Measurements from ENCODE around the gene SLC30A3. TPM values are rescaled to one million over a fixed set of nuclear protein-coding genes. Genes with fewer than 3 reads are reported as not detected.

The SLC30A3 gene
- total and polyA plus RNA-seq, 2 of the 4 experiments (the other 2 are of a cell fraction), result 0.15 TPM; not detected in 1

DNA sequence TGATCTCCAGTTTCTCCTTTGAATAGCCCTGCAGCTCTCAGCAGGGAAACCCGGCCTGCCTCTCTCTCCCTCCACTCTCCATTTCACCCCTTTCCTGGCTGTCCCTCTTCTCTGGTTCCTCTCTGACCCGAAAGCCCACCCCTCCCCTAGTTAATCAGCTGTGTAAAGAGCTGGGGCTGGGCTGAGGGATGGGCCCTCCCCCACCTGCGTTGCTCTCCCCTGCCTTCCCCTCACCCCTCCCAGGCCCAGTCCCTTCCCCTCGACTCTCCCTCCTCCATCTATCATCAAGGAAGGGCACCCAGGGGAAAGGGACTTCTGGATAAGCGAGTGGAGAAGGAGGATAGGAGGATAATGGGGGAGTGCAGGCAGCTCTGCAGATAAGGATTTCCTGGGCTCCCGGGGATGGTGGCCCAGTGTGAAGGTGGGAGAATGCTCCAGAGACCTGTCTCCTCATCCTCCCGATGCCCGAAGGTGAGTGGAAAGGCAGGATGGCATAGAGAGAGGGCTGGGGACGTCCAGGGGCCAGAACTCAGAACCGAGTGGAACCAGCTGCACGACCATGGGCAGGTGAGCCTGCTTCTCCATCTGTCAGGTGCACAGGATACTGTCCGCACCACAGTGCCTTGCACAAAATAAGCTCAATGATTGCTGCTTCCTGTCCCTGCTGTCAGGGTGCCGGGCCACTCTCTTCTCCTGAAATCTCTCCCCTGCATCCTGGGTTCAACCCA, 12.0 kb downstream of the SLC30A3 start:
- Histone ChIP-seq H3K56ac (ENCODE audit: extremely low read depth, insufficient read depth, low read length) (no peak overlapping the region), H3K4me1 (ENCODE audit: control insufficient read depth, insufficient read depth, low read length) (peaks cover 4% of the 10 kb centered on the region), H3K27me3 (ENCODE audit: control insufficient read depth, insufficient read depth, low read length) (peaks cover 11% of the 10 kb centered on the region), H3K4ac (ENCODE audit: low read depth, low read length) (no peak overlapping the region), H3K27ac (ENCODE audit: insufficient read depth, low read length) (no peak overlapping the region), H3K9me1 (ENCODE audit: insufficient read depth, low read length) (0 out of 2 replicates have a peak, but pooled peaks cover 2% of the 10 kb centered on the region), H3K14ac (replicated peaks; ENCODE audit: low read depth, low read length) (no peak overlapping the region), H4K20me1 (ENCODE audit: insufficient read depth, low read length) (no peaks in the 10 kb centered on the region), H2AK5ac (ENCODE audit: low read depth, low read length) (no peak overlapping the region), H4K91ac (ENCODE audit: insufficient read depth, low read depth, low read length) (no peak overlapping the region), H3K4me3 (ENCODE audit: insufficient read depth, low read depth, low read length) (no peak overlapping the region), H4K8ac (ENCODE audit: low read depth in 2 of 2, low read length in 2 of 2) (no peak overlapping the region), H2BK5ac (ENCODE audit: low read depth, low read length, poor library complexity, severe bottlenecking) (no peak overlapping the region), H3K18ac (ENCODE audit: low read depth, low read length) (no peak overlapping the region), H3K9me3 (ENCODE audit: control insufficient read depth, insufficient read depth, low read length) (no peaks in the 10 kb centered on the region), H3K36me3 (ENCODE audit: control insufficient read depth, insufficient read depth, low read length) (no peaks in the 10 kb centered on the region), H2AK9ac (replicated peaks; ENCODE audit: low read depth, low read length, poor library complexity) (peak overlapping the region; percentile 28), H2BK15ac (ENCODE audit: low read depth, low read length) (no peak overlapping the region), H2BK120ac (ENCODE audit: low read depth, low read length) (no peak overlapping the region), H3K4me2 (ENCODE audit: low read depth, low read length) (no peak overlapping the region), H2AFZ (replicated peaks; ENCODE audit: low read length, poor library complexity) (peak overlapping the region; percentile 76), H3K23ac (ENCODE audit: low read depth, low read length) (no peak overlapping the region), H4K5ac (ENCODE audit: low read depth, low read length) (no peak overlapping the region), H3K9ac (ENCODE audit: low read depth, low read length) (no peak overlapping the region), H2BK20ac (ENCODE audit: low read depth, low read length) (no peak overlapping the region), H3K79me1 (ENCODE audit: low read depth in 1 of 2, low read length in 2 of 2) (no peaks in the 10 kb centered on the region)
- no CpG with 5 or more reads among the region's 13 CpGs for WGBS, 2 experiments (ENCODE audit: extremely low coverage in 2 of 2, insufficient read length in 1 of 2)
- CTCF ChIA-PET, result no interaction called here
- ATAC-seq (ENCODE audit: low read depth) (no peak), DNase-seq (no peak)
- dilution Hi-C loops (cut with HindIII; ENCODE audit: low sequenced_read_pairs, unreplicated experiment) (no loop called here), intact Hi-C loops (cut with micrococcal nuclease) (loop anchor here (1.0 kb wide), 1 partner anchor 52 kb away; no protein-coding TSS in a partner anchor), in situ Hi-C loops (cut with MboI; ENCODE audit: low sequenced_read_pairs) (no loop called here)
- TF ChIP-seq, protein P1, sequence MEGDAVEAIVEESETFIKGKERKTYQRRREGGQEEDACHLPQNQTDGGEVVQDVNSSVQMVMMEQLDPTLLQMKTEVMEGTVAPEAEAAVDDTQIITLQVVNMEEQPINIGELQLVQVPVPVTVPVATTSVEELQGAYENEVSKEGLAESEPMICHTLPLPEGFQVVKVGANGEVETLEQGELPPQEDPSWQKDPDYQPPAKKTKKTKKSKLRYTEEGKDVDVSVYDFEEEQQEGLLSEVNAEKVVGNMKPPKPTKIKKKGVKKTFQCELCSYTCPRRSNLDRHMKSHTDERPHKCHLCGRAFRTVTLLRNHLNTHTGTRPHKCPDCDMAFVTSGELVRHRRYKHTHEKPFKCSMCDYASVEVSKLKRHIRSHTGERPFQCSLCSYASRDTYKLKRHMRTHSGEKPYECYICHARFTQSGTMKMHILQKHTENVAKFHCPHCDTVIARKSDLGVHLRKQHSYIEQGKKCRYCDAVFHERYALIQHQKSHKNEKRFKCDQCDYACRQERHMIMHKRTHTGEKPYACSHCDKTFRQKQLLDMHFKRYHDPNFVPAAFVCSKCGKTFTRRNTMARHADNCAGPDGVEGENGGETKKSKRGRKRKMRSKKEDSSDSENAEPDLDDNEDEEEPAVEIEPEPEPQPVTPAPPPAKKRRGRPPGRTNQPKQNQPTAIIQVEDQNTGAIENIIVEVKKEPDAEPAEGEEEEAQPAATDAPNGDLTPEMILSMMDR (conservative IDR thresholded peaks at IDR 0.05; ENCODE audit: low read depth, low read length), result no peak
- no TSS peak for BruUV-seq (replicated peaks)
- POLR2A ChIA-PET (ENCODE audit: unreplicated experiment), result no interaction called here

Measured in IMR-90 (cell line).